Measurements from ENCODE around the gene BIRC7.

BIRC7 gene

GRCh38 chr20:63277466-63278272, 42.0 kb downstream of the BIRC7 start:
- Histone ChIP-seq H3K36me3 (ENCODE audit: insufficient read depth, low read length) (peaks cover 36% of the 10 kb centered on the region), H3K4me3 (ENCODE audit: low read depth, low read length, poor library complexity, severe bottlenecking) (no peak overlapping the region), H3K4me1 (ENCODE audit: insufficient read depth, low read length, severe bottlenecking) (peaks cover 9% of the 10 kb centered on the region), H3K4me2 (ENCODE audit: low read length) (no peak overlapping the region), H3F3A (ENCODE audit: insufficient read depth, low read length) (no peaks in the 10 kb centered on the region), H4K20me1 (ENCODE audit: insufficient read depth, low read length) (no peaks in the 10 kb centered on the region), H3K9me2 (ENCODE audit: low read depth, low read length) (no peaks in the 10 kb centered on the region), H3K9me3 (ENCODE audit: low read length) (no peaks in the 10 kb centered on the region), H3K27me3 (ENCODE audit: insufficient read depth, low read length) (no peaks in the 10 kb centered on the region), H3K9ac (ENCODE audit: low read length) (no peak overlapping the region), H2AFZ (ENCODE audit: low read length) (no peak overlapping the region), H3K27ac (ENCODE audit: low read depth, low read length, poor library complexity, severe bottlenecking) (no peak overlapping the region), H3K79me2 (ENCODE audit: insufficient read depth, low read length) (peaks cover 17% of the 10 kb centered on the region)
- TF ChIP-seq EZH2 (IDR thresholded peaks at IDR 0.05; ENCODE audit: borderline replicate concordance, low read length) (no peak), CTCF (IDR thresholded peaks at IDR 0.05; ENCODE audit: low read length) (no peak)

GRCh38 chr20:63278661-63279060, 43.0 kb downstream of the BIRC7 start:
- Histone ChIP-seq H3K9me3 (ENCODE audit: low read length) (no peaks in the 10 kb centered on the region), H3K4me1 (ENCODE audit: insufficient read depth, low read length, severe bottlenecking) (peaks cover 4% of the 10 kb centered on the region), H3K9me2 (ENCODE audit: low read depth, low read length) (no peaks in the 10 kb centered on the region), H3K27ac (ENCODE audit: low read depth, low read length, poor library complexity, severe bottlenecking) (no peak overlapping the region), H4K20me1 (ENCODE audit: insufficient read depth, low read length) (no peaks in the 10 kb centered on the region), H3K4me3 (ENCODE audit: low read depth, low read length, poor library complexity, severe bottlenecking) (no peak overlapping the region), H3K79me2 (ENCODE audit: insufficient read depth, low read length) (peaks cover 9% of the 10 kb centered on the region), H3K27me3 (ENCODE audit: insufficient read depth, low read length) (no peaks in the 10 kb centered on the region), H3F3A (ENCODE audit: insufficient read depth, low read length) (no peaks in the 10 kb centered on the region), H3K36me3 (ENCODE audit: insufficient read depth, low read length) (peaks cover 40% of the 10 kb centered on the region), H3K9ac (ENCODE audit: low read length) (no peak overlapping the region), H3K4me2 (ENCODE audit: low read length) (no peak overlapping the region), H2AFZ (ENCODE audit: low read length) (no peak overlapping the region)
- TF ChIP-seq EZH2 (IDR thresholded peaks at IDR 0.05; ENCODE audit: borderline replicate concordance, low read length) (no peak), CTCF (IDR thresholded peaks at IDR 0.05; ENCODE audit: low read length) (no peak)

- Histone ChIP-seq H3F3A (ENCODE audit: insufficient read depth, low read length) (no peaks in the 10 kb centered on the region), H3K4me1 (ENCODE audit: insufficient read depth, low read length, severe bottlenecking) (no peaks in the 10 kb centered on the region), H3K36me3 (ENCODE audit: insufficient read depth, low read length) (peaks cover 40% of the 10 kb centered on the region), H3K79me2 (ENCODE audit: insufficient read depth, low read length) (0 out of 2 replicates have a peak, but pooled peaks cover 5% of the 10 kb centered on the region), H3K4me2 (ENCODE audit: low read length) (no peak overlapping the region), H4K20me1 (ENCODE audit: insufficient read depth, low read length) (no peaks in the 10 kb centered on the region), H3K9me3 (ENCODE audit: low read length) (no peaks in the 10 kb centered on the region), H3K27ac (ENCODE audit: low read depth, low read length, poor library complexity, severe bottlenecking) (no peak overlapping the region), H2AFZ (ENCODE audit: low read length) (no peak overlapping the region), H3K4me3 (ENCODE audit: low read depth, low read length, poor library complexity, severe bottlenecking) (no peak overlapping the region), H3K9ac (ENCODE audit: low read length) (no peak overlapping the region), H3K9me2 (ENCODE audit: low read depth, low read length) (no peaks in the 10 kb centered on the region), H3K27me3 (ENCODE audit: insufficient read depth, low read length) (no peaks in the 10 kb centered on the region)
- TF ChIP-seq CTCF (IDR thresholded peaks at IDR 0.05; ENCODE audit: low read length) (no peak), EZH2 (IDR thresholded peaks at IDR 0.05; ENCODE audit: borderline replicate concordance, low read length) (no peak)
Observed at GRCh38 chr20:63279931-63280330, 44.2 kb downstream of the BIRC7 start.

All from OCI-LY1 (cell line).